ENCODE measurements around the gene MCC.

The MCC gene

DNA sequence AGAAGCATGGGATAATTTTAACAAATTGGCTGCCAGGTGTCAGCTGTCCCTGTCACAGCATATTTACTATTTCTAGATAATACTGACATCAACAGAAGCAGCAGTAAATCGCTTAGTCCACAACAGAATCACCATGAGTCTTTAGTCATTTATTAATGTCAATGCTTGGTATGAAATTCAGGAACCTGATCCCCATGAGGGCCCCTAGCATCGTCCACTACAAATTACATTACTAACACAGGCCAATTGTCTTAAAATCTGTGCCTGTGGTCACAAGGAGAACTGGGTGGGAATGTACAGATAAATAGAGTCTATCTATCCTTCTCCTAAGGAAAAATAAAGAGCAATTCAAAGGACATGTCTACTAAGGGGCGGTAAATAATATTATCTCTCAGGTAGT is 129.6 kb downstream of the MCC start:
- no peak for FAIRE-seq

- no peak for FAIRE-seq
These were observed 130.4 kb downstream of the MCC start for GRCh38 chr5:113357696-113358476.

- no peak for FAIRE-seq
These were observed 131.8 kb downstream of the MCC start for GRCh38 chr5:113356487-113356886.

- no peak for FAIRE-seq
These were observed 134.2 kb downstream of the MCC start for GRCh38 chr5:113354055-113354454.

DNA sequence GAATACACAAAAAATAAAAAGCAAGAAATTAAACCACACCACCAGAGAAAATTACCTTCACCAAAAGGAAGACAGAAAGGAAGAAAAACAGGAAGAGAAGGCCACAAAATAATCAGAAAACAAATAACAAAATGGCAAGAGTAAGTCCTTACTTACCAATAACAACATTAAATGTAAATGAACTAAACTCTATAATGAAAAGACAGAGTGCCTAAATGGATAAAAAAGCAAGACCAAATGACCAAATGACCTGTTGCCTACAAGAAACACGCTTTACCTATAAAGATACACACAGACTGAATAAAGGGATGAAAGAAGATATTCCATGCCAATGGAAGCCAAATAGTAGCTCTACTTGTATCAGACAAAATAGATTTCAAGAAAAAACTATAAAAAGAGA is 140.7 kb downstream of the MCC start:
- FAIRE-seq, result no peak

- no peak for FAIRE-seq
These were observed 143.0 kb downstream of the MCC start for GRCh38 chr5:113344973-113345940.

GRCh38 chr5:113343343-113343742 is 144.9 kb downstream of the MCC start:
- FAIRE-seq, result no peak

GRCh38 chr5:113340537-113340936 is 147.7 kb downstream of the MCC start:
- no peak for FAIRE-seq

- no peak for FAIRE-seq
These were observed 149.6 kb downstream of the MCC start for GRCh38 chr5:113338628-113339027.

GRCh38 chr5:113337515-113338415 is 150.5 kb downstream of the MCC start:
- FAIRE-seq, result no peak

DNA sequence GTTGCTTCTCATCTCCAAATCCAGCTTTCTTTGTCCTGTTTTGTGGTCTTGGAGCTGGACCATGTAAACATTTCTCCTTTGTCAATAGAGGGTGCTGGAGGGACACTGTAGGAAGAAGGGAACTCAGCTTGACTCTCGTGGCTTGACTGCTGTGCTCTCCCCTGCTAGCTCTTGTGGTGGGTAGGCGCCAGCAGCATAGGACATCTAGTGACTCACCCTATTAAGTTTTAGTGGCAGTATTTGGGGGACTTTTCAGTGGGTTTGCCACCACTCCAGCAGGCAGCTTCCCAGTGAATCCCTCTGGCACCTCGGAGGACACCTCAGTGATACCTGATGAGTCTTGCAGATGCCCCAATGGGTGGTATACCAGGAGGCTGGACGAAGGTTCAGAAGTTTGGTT is 151.3 kb downstream of the MCC start:
- no peak for FAIRE-seq

DNA sequence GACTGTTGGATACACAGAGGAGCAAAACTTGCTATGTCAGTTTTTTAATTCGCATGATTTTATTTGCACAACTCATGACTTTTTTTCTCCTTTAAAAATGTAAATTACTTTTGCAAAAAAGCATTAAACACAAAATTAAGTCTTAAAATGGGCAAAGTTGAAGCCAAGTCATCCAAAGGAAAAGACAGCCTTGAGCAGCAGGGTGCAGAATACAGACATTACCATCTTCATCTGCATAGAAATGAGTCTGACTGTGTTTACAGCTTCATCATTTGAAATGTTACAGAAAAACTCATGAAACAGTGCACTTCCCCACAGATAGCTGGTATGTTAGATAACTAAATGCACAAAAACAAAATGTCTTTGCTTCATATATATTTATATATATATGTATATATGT is 154.8 kb downstream of the MCC start:
- FAIRE-seq, result no peak

GRCh38 chr5:113331209-113331551 is 157.1 kb downstream of the MCC start:
- FAIRE-seq, result no peak

DNA sequence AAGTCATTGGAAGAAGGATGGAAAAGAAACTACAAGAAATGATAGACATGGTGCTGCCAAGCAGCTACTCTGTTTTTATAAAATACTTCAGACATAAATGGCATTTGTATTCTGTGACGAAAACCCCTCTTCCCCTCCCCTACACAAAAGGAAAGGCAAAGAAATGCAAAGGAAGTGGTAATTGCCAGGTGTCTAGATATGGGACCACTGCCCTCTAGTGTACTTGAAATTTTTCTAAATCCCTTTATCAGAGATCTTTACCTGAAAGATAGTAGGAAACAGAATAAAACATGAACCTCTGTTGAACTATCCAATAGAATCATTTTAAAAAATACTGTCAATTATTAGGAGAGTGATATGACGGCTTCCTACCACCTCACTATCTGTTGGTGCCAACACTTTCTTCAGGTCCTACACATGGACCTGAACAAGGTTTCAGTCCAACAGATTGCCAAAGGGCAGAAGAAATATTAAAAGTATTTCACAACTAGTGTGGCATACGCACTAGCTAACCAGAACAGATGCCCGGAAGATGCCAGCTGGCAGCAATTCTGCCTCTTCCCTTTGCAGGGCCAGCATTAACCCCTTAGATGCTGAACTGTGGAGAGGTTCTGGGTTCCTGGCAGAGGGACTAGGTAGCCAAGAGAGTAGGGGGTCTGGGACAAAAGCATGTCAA is 157.6 kb downstream of the MCC start:
- FAIRE-seq, result no peak

DNA sequence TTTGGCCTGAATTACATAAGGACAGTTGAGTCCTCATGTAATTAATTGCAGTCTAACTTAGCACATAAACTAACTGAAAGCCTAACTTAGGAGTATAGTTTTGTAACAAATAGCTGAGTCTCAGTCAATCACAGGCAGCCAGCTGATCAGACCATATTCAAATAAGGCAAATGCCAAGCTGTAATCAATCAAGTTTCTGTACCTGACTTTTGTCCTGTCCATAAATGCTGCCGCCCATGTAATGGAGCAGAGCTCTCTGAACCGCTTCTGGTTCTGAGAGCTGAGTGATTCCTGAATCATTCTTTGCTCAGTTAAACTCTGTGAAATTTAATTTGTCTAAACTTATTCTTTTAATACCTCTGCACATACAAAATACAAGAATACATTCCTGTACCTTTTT is 158.3 kb downstream of the MCC start:
- FAIRE-seq, result no peak

DNA sequence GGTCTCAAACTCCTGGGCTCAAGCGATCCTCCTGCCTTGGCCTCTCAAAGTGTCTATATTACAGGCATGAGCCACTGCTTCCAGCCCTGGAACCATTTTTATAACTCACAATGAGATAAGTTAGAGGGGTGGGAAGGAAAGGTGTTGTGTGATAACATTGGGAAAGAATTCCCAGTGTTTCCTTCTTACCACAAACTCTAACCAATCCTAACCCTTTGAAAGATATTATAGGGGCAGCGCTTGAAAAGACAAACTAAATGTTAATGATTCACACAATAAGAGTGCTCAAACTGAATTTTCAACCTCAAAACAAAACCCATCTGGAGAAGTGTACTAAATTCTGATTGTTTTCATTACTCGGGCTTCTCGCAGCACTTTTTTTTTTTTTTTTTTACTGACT is 163.2 kb downstream of the MCC start:
- FAIRE-seq, result no peak

DNA sequence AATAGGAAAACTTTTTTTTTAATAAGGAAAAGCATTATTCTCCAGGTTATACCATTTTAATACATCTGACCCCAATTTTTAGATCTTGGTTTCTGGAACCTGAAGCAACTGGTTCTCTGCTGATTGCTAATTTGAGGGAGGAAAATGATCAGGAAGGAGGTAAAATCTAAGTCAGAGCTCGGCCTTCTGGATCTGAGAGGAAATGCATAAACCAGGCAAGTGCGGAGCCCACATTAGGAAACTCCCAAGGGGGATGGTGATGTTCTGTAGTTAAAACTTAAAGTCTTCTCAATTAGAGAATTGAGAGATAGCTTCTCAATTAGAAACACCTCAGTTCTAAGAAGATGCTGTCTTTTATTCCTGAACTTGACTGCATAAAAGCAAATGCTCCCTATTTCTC is 167.0 kb downstream of the MCC start:
- FAIRE-seq, result no peak

DNA sequence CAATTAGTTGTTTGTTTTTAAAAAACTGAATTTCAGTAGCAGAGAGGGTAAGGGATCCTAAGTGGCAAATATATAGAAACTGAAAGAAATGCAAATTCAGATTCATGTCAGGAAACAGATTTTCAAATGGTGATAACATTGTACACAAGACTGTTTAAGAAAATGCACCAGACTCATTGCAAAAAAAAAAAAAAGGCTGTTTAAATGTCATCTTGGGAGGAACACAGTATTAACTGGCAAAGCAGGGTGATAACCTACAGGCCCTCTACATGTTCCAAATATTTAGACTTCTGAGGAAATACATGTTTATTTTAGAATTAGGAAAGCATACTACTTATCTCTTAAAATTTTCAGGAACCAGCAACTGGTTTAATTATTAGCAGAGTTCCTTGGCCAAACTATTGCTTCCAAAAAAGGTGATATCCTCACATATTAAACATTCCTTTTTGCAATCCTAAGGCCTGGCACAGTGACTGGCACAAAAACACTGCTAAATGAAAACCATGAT is 167.9 kb downstream of the MCC start:
- FAIRE-seq, result no peak

DNA sequence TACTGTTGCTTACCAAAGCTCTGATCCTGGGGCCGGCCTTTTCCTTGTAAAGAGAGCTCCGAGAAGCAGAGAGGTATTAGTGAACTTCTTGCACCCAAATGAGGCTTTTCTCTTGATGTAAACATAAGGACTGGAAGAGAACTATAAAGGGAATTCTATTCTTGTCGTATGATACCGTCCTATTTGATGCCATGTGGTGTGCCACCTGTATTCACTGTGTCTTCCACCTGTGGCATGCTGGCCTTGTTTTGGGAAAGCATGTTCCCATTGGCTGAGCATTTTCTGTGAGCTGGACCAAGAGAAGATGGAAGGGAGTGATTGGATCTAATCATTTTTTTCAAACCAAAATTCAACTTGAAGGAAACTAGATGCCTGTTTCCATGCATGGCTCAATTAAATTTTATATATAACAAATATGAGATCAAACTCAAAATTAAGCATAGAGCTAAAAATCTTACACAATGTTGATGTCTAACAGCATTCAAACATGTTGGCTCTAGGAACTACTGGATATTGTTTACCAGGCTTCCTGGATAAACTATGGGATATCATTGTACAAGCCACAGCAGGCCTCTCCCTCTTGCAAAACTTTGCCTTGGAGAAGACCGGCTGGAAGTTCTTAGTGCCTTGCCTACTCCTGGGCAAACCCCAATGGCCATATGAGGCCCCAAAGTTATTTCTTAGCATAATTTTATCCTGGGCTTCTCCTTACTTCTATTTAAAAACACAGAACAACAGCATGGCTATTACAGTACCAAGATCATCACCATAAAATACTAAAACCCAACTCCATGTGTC is 168.8 kb downstream of the MCC start:
- no peak for FAIRE-seq

DNA sequence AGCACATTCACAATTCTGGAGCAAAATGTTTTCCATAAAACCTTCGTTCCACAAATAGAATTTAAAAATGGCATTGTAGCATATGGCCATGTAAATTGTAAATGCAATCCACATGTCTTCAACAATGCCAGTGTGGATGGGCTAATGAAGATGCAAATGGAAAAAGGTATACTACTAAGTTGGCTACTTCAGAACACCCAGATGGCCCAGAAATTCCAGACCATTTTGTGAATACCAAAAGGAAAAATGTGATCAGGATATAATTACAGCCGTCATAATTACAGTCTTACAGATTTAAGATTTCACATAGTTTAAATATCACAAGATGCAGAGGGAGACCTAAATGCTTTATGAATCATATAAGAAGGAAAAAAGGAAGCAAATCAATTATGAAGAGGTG is 170.6 kb downstream of the MCC start:
- FAIRE-seq, result no peak

- no peak for FAIRE-seq
These were observed 177.0 kb downstream of the MCC start for GRCh38 chr5:113311301-113311700.

Measured in A204.1 (cell line).